Activated T-helper 17 cell treated with anti-CD3 and anti-CD28 coated beads, Interleukin-2, amount 50 U/mL, for 72 hours (primary cell): ENCODE measurements around the gene FGL2. TPM values are rescaled to one million over a fixed set of nuclear protein-coding genes. Genes with fewer than 3 reads are reported as not detected.
"Not testable (repeated sequence)": the region's sequence is repeated elsewhere in the genome, so short reads cannot be mapped to it uniquely, and the experiment has no call there.

Experiments used
- ATAC-seq: fragments of 150-1000 bp; cut with Tn5 transposase; replicated peaks from 2 replicates; pipeline ENCODE4 v1.10.0; 2021; ENCODE audit warnings: mild to moderate bottlenecking, moderate library complexity
- H3K27ac Mint-ChIP-seq: one replicate; pipeline ENCODE4 v1.8.0; 2022; ENCODE audit warnings: mixed read lengths
- H3K27me3 Mint-ChIP-seq: one replicate; pipeline ENCODE4 v1.8.0; 2022; ENCODE audit warnings: mixed read lengths
- H3K36me3 Mint-ChIP-seq: one replicate; pipeline ENCODE4 v1.8.0; 2022; ENCODE audit warnings: low read depth, mild to moderate bottlenecking, mixed read lengths
- H3K4me1 Mint-ChIP-seq: one replicate; pipeline ENCODE4 v1.8.0; 2022; ENCODE audit warnings: mixed read lengths
- H3K4me3 Mint-ChIP-seq: one replicate; pipeline ENCODE4 v1.8.0; 2022; ENCODE audit warnings: mild to moderate bottlenecking, mixed read lengths
- H3K9me3 Mint-ChIP-seq: one replicate; pipeline ENCODE4 v1.8.0; 2022; ENCODE audit warnings: mixed read lengths
- total RNA-seq, 2 donors: library from RNA; stranded (reverse); gene quantifications; one replicate each; pipeline ENCODE4 v1.2.3, GENCODE V29; 2022

Gene FGL2
- total RNA-seq, 2 donors from 2014 or later = 0.16 to 0.56 TPM

DNA sequence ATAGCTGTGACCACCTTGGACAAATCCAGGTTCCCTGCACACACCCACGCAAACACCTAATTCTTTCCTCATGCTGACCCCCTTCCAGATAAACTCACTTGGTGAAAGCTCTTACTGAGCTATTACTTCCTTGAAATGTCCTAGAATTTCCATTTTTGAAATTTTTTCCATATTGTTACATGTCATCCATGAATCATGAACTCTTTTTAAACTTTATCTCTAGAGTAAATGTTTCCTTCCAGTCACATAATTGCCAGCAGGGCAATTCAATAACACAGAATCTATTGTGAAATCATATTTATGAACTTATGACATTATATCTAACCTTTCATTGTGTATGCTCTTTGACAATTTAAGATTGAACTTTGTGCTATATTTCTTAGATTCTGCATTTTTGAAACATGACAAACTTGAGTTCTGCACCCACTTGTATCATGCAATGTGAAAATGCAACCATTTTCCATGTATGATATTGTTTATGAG is 26.8 kb upstream of the FGL2 start:
- Mint-ChIP-seq H3K4me3 (no peak overlapping the region), H3K27ac (no peak overlapping the region), H3K36me3 (peaks cover 4% of the 10 kb centered on the region), H3K4me1 (peaks cover 5% of the 10 kb centered on the region), H3K27me3 (no peaks in the 10 kb centered on the region), H3K9me3 (peaks cover 10% of the 10 kb centered on the region)
- no peak for ATAC-seq

- no peak for ATAC-seq
- Mint-ChIP-seq H3K4me3 (no peak overlapping the region), H3K27ac (peak overlapping the region; percentile 20), H3K27me3 (no peaks in the 10 kb centered on the region), H3K9me3 (peaks cover 4% of the 10 kb centered on the region), H3K36me3 (no peaks in the 10 kb centered on the region), H3K4me1 (peaks cover 5% of the 10 kb centered on the region)
Measured at GRCh38 chr7:77223261-77223660, 23.6 kb upstream of the FGL2 start.

DNA sequence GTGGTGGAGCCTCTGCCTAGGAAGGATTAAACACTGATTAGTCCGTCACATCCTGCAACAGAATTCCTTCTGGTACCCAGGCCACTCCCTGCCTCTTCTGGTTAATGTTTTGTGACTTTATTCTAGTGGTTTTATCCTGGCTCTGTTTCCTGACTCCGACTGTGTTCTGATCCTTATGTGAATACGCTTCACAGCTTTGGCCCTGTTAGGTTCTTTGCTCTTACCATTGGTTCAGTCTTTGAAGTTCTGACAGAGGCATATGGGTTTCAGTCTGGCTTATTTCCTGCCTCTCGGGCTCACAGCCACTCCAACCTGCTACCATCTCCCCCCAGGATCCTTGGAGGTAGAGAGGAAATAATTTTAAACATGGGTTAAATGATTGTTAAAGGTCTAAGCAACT is 23.2 kb upstream of the FGL2 start:
- Mint-ChIP-seq H3K27me3 (no peaks in the 10 kb centered on the region), H3K4me1 (peaks cover 5% of the 10 kb centered on the region), H3K36me3 (no peaks in the 10 kb centered on the region), H3K4me3 (no peak overlapping the region), H3K27ac (peak overlapping the region; percentile 20), H3K9me3 (peaks cover 4% of the 10 kb centered on the region)
- ATAC-seq = no peak

- Mint-ChIP-seq H3K4me3 (no peak overlapping the region), H3K27ac (no peak overlapping the region), H3K9me3 (peaks cover 4% of the 10 kb centered on the region), H3K27me3 (no peaks in the 10 kb centered on the region), H3K4me1 (peaks cover 5% of the 10 kb centered on the region), H3K36me3 (no peaks in the 10 kb centered on the region)
- ATAC-seq = no peak
Measured at GRCh38 chr7:77222065-77222464, 22.4 kb upstream of the FGL2 start.

GRCh38 chr7:77219701-77220331 is 20.2 kb upstream of the FGL2 start:
- H3K27ac Mint-ChIP-seq, H3K36me3 Mint-ChIP-seq, H3K4me3 Mint-ChIP-seq: not testable (repeated sequence)

DNA sequence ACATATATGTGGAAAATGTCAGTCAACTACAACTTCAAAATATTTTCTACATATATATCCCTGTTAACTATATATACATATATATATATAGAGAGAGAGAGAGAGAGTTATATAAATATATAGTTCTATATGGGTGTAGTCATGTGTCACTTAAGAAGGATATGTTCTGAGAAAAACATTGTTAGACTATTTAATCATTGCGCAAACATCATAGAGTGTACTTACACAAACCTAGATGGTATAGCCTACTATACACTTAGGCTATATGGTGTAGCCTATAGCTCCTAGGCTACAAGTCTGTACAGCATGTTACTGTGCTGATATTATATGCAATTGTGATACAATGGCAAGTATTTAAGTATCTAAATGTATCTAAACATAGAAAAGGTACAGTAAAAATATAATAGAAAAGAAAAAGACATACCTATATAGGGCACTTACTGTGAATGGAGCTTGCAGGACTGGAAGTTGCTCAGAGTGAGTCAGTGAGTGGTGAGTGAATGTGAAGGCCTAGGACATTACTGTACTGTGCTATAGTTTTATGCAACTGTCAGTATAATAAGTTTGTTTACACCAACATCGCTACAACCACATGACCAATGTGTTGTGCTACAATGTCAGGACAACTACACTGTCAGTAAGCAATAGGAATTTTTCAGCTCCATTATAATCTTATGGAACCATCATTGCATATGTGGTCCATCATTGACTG is 18.0 kb upstream of the FGL2 start:
- no peak for ATAC-seq
- peaks cover 5% of the 10 kb centered on the region for H3K4me1 Mint-ChIP-seq
- H3K9me3 Mint-ChIP-seq = peaks cover 4% of the 10 kb centered on the region
- no peak overlapping the region for H3K4me3 Mint-ChIP-seq
- H3K36me3 Mint-ChIP-seq = no peaks in the 10 kb centered on the region
- no peaks in the 10 kb centered on the region for H3K27me3 Mint-ChIP-seq
- H3K27ac Mint-ChIP-seq = no peak overlapping the region

More at GRCh38 chr7:77219701-77220331, 20.2 kb upstream of the FGL2 start:
- H3K4me1 Mint-ChIP-seq, H3K27me3 Mint-ChIP-seq, ATAC-seq, H3K9me3 Mint-ChIP-seq: not testable (repeated sequence)

- no peak overlapping the region for H3K4me3 Mint-ChIP-seq
- peaks cover 4% of the 10 kb centered on the region for H3K9me3 Mint-ChIP-seq
- ATAC-seq = no peak
- H3K4me1 Mint-ChIP-seq = no peaks in the 10 kb centered on the region
- no peaks in the 10 kb centered on the region for H3K36me3 Mint-ChIP-seq
- no peaks in the 10 kb centered on the region for H3K27me3 Mint-ChIP-seq
- H3K27ac Mint-ChIP-seq = no peak overlapping the region
Measured at GRCh38 chr7:77216181-77216845, 16.7 kb upstream of the FGL2 start.

DNA sequence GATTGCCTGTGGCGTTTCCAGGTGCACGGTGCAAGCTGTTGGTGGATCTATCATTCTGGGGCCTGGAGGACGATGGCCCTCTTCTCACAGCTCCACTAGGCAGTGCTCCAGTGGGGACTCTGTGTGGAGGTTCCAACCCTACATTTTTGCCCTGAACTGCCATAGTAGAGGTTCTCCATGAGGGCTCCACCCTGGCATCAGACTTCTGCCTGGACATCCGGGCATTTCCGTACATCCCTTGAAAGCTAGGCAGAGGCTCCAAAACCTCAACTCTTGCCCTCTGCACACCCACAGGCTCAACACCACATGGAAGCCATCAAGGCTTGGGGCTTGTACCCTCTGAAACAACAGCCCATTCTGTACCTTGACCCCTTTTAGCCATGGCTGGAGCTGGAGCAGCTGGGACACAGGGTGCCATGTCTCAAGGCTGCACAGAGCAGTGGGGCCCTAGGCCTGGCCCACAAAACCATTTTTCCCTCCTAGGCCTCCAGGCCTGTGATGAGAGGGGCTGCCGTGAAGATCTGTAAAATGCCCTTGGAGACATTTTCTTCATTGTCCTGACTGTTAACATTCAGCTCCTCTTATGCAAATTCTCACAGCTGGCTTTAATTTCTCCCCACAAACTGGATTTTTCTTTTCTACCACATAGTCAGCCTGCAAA is 10.0 kb upstream of the FGL2 start:
- no peaks in the 10 kb centered on the region for H3K27me3 Mint-ChIP-seq
- H3K4me1 Mint-ChIP-seq = no peaks in the 10 kb centered on the region
- no peak overlapping the region for H3K4me3 Mint-ChIP-seq
- H3K9me3 Mint-ChIP-seq = peaks cover 9% of the 10 kb centered on the region
- no peak for ATAC-seq
- no peaks in the 10 kb centered on the region for H3K36me3 Mint-ChIP-seq
- H3K27ac Mint-ChIP-seq = no peak overlapping the region

GRCh38 chr7:77208416-77208815 is 8.8 kb upstream of the FGL2 start:
- Mint-ChIP-seq H3K9me3 (peaks cover 9% of the 10 kb centered on the region), H3K36me3 (no peaks in the 10 kb centered on the region)
- no peak for ATAC-seq

GRCh38 chr7:77205706-77206105 is 6.1 kb upstream of the FGL2 start:
- H3K27me3 Mint-ChIP-seq = no peaks in the 10 kb centered on the region

More at GRCh38 chr7:77208416-77208815, 8.8 kb upstream of the FGL2 start:
- no peak overlapping the region for H3K27ac Mint-ChIP-seq
- no peaks in the 10 kb centered on the region for H3K4me1 Mint-ChIP-seq
- no peaks in the 10 kb centered on the region for H3K27me3 Mint-ChIP-seq
- H3K4me3 Mint-ChIP-seq = no peak overlapping the region

GRCh38 chr7:77202481-77202976 is 2.9 kb upstream of the FGL2 start:
- no peaks in the 10 kb centered on the region for H3K27me3 Mint-ChIP-seq

More at GRCh38 chr7:77205706-77206105, 6.1 kb upstream of the FGL2 start:
- Mint-ChIP-seq H3K9me3 (peaks cover 9% of the 10 kb centered on the region), H3K4me3 (no peak overlapping the region), H3K4me1 (peaks cover 4% of the 10 kb centered on the region), H3K36me3 (no peaks in the 10 kb centered on the region), H3K27ac (no peak overlapping the region)
- ATAC-seq = no peak

DNA sequence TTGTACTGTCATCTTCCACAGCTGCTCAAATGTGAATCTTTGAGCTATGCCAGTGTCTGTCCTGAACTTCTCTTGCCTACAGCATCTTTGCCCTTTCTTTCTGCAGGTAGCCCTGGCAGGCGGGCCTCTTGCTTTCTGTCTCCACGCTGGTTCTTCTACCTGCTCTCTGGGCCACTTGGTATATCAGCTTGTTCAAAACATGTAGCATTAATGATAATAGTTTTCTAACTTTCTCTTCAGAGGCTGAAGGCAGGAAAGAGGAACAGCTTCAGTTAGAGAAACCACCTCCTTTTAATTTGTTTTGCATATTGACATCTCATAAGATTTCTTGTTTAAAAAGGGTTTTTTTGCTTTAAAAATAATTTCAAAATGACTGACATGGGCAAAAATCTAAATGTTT is 923 bp upstream of the FGL2 start:
- ATAC-seq = no peak
- H3K4me1 Mint-ChIP-seq = peaks cover 20% of the 10 kb centered on the region
- H3K27ac Mint-ChIP-seq = peak overlapping the region; percentile 29
- no peaks in the 10 kb centered on the region for H3K36me3 Mint-ChIP-seq
- peak overlapping the region; percentile 89 for H3K4me3 Mint-ChIP-seq
- H3K27me3 Mint-ChIP-seq = no peaks in the 10 kb centered on the region
- H3K9me3 Mint-ChIP-seq = no peaks in the 10 kb centered on the region

More at GRCh38 chr7:77202481-77202976, 2.9 kb upstream of the FGL2 start:
- Mint-ChIP-seq H3K4me3 (no peak overlapping the region), H3K4me1 (peaks cover 16% of the 10 kb centered on the region), H3K27ac (no peak overlapping the region), H3K36me3 (no peaks in the 10 kb centered on the region), H3K9me3 (no peaks in the 10 kb centered on the region)
- ATAC-seq = peak; percentile 64

DNA sequence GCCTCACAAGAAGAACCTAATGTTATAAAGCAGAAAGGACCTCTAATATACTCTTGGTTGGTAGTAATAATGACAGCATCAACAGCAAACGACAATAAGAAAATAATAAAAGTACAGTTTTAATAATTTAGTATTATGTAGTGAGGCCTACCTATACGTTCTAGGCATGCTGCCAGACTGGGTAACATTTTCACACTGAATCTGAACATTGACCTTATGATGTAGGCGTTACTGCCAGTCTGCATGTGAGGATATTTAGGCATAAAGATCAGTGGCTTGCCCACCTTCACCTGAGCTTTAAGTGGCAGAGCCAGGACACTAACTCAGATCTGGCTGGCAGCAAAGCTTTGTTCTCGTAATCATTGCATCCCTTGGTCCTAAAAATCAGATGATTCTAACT is 2.5 kb downstream of the FGL2 start:
- H3K4me3 Mint-ChIP-seq = no peak overlapping the region
- H3K27ac Mint-ChIP-seq = no peak overlapping the region
- no peaks in the 10 kb centered on the region for H3K27me3 Mint-ChIP-seq
- peaks cover 24% of the 10 kb centered on the region for H3K4me1 Mint-ChIP-seq
- no peaks in the 10 kb centered on the region for H3K9me3 Mint-ChIP-seq
- no peak for ATAC-seq
- no peaks in the 10 kb centered on the region for H3K36me3 Mint-ChIP-seq

GRCh38 chr7:77188731-77189437 is 10.7 kb downstream of the FGL2 start:
- no peaks in the 10 kb centered on the region for H3K27me3 Mint-ChIP-seq
- no peaks in the 10 kb centered on the region for H3K9me3 Mint-ChIP-seq
- no peak for ATAC-seq
- no peak overlapping the region for H3K4me3 Mint-ChIP-seq
- H3K36me3 Mint-ChIP-seq = no peaks in the 10 kb centered on the region
- H3K27ac Mint-ChIP-seq = peak overlapping the region; percentile 6
- peaks cover 4% of the 10 kb centered on the region for H3K4me1 Mint-ChIP-seq
